ENCODE measurements around the gene ST3GAL4. TPM values are rescaled to one million over a fixed set of nuclear protein-coding genes. Genes with fewer than 3 reads are reported as not detected.
A peak's percentile ranks its signal among the peaks of the same experiment; 100 is the strongest.
"Not testable (repeated sequence)": the region's sequence is repeated elsewhere in the genome, so short reads cannot be mapped to it uniquely, and the experiment has no call there.

Gene ST3GAL4
- 72.4 TPM for total RNA-seq

GRCh38 chr11:126355324-126355925 is at the start of gene ST3GAL4:
TSS of gene ST3GAL4 (plus strand) at chr11:126355686. CDS start at chr11:126406156, 50,470 bp downstream.
- intact Hi-C loops (cut with DNase I): loop anchor here (10.0 kb wide), 1 partner anchor 49 kb away; no protein-coding TSS in a partner anchor
- ATAC-seq: peak; percentile 75
- DNase-seq (ENCODE audit: low spot score): peak; percentile 93

- intact Hi-C loops (cut with DNase I): no loop called here
- DNase-seq (ENCODE audit: low spot score): no peak
- ATAC-seq: no peak
Measured at GRCh38 chr11:126305699-126306098, 49.8 kb upstream of the ST3GAL4 start.

- ATAC-seq (no peak), DNase-seq (ENCODE audit: low spot score) (no peak)
- intact Hi-C loops (cut with DNase I): no loop called here
Measured at GRCh38 chr11:126307706-126308105, 47.8 kb upstream of the ST3GAL4 start.

GRCh38 chr11:126308271-126308671 is 47.2 kb upstream of the ST3GAL4 start:
- intact Hi-C loops (cut with DNase I): no loop called here
- DNase-seq (ENCODE audit: low spot score) (no peak), ATAC-seq (no peak)

GRCh38 chr11:126308771-126309170 is 46.7 kb upstream of the ST3GAL4 start:
- intact Hi-C loops (cut with DNase I); DNase-seq (ENCODE audit: low spot score); ATAC-seq: not testable (repeated sequence)

GRCh38 chr11:126310200-126310991 is 45.1 kb upstream of the ST3GAL4 start:
- peak; percentile 93 for ATAC-seq
- peak; percentile 89 for DNase-seq (ENCODE audit: low spot score)
- intact Hi-C loops (cut with DNase I): loop anchor here (2.0 kb wide), 1 partner anchor 172 kb away; no protein-coding TSS in a partner anchor

- DNase-seq (ENCODE audit: low spot score) (no peak), ATAC-seq (peak; percentile 21)
- intact Hi-C loops (cut with DNase I): loop anchor here (2.0 kb wide), 1 partner anchor 172 kb away; no protein-coding TSS in a partner anchor
Measured at GRCh38 chr11:126310992-126311310, 44.5 kb upstream of the ST3GAL4 start.

- ATAC-seq (peak; percentile 50), DNase-seq (ENCODE audit: low spot score) (no peak)
- intact Hi-C loops (cut with DNase I): loop anchor here (2.0 kb wide), 1 partner anchor 171 kb away; no protein-coding TSS in a partner anchor
Measured at GRCh38 chr11:126311401-126312291, 43.8 kb upstream of the ST3GAL4 start.

- DNase-seq (ENCODE audit: low spot score): no peak
- ATAC-seq: no peak
- intact Hi-C loops (cut with DNase I): no loop called here
Measured at GRCh38 chr11:126312961-126313360, 42.5 kb upstream of the ST3GAL4 start.

GRCh38 chr11:126313826-126314225 is 41.7 kb upstream of the ST3GAL4 start:
- ATAC-seq: no peak
- DNase-seq (ENCODE audit: low spot score): no peak
- intact Hi-C loops (cut with DNase I): no loop called here

- intact Hi-C loops (cut with DNase I): loop anchor here (5.0 kb wide), 1 partner anchor 115 kb away; no protein-coding TSS in a partner anchor
- DNase-seq (ENCODE audit: low spot score) (no peak), ATAC-seq (no peak)
Measured at GRCh38 chr11:126317432-126317755, 38.1 kb upstream of the ST3GAL4 start.

- DNase-seq (ENCODE audit: low spot score) (peak; percentile 82), ATAC-seq (peak; percentile 96)
- intact Hi-C loops (cut with DNase I): loop anchor here (5.0 kb wide), 1 partner anchor 114 kb away; no protein-coding TSS in a partner anchor
Measured at GRCh38 chr11:126317756-126318573, 37.5 kb upstream of the ST3GAL4 start.

- no peak for DNase-seq (ENCODE audit: low spot score)
- peak; percentile 93 for ATAC-seq
- intact Hi-C loops (cut with DNase I): loop anchor here (5.0 kb wide), 1 partner anchor 114 kb away; no protein-coding TSS in a partner anchor
Measured at GRCh38 chr11:126318574-126319373, 36.7 kb upstream of the ST3GAL4 start.

- ATAC-seq: no peak
- intact Hi-C loops (cut with DNase I): loop anchor here (5.0 kb wide), 1 partner anchor 113 kb away; no protein-coding TSS in a partner anchor
- no peak for DNase-seq (ENCODE audit: low spot score)
Measured at GRCh38 chr11:126319374-126319740, 36.1 kb upstream of the ST3GAL4 start.

- intact Hi-C loops (cut with DNase I): no loop called here
- DNase-seq (ENCODE audit: low spot score) (no peak), ATAC-seq (no peak)
Measured at GRCh38 chr11:126322996-126323395, 32.5 kb upstream of the ST3GAL4 start.

- intact Hi-C loops (cut with DNase I): no loop called here
- DNase-seq (ENCODE audit: low spot score): no peak
- ATAC-seq: no peak
Measured at GRCh38 chr11:126327281-126328000, 28.0 kb upstream of the ST3GAL4 start.

- intact Hi-C loops (cut with DNase I): no loop called here
- DNase-seq (ENCODE audit: low spot score): no peak
- peak; percentile 53 for ATAC-seq
Measured at GRCh38 chr11:126328001-126328390, 27.5 kb upstream of the ST3GAL4 start.

All from sciatic nerve (tissue), 2 donors.